Astrocyte (in vitro differentiated cells and primary cell): ENCODE measurements around the gene SLC25A42. TPM values are rescaled to one million over a fixed set of nuclear protein-coding genes. Genes with fewer than 3 reads are reported as not detected.
A peak's percentile ranks its signal among the peaks of the same experiment; 100 is the strongest.

ENCODE experiments used
- DNase-seq: peaks from one replicate; pipeline ENCODE4 v3.0.0-alpha.2; 2010; ENCODE audit warnings: low read depth
- FAIRE-seq: peaks from 2 replicates; lab custom pipeline; 2011; peaks lifted over from hg19 to GRCh38; lab: Jason Lieb, UNC
- H2AFZ ChIP-seq: 2 replicates; pipeline ENCODE4 v1.6.0; 2012; ENCODE audit warnings: low read depth, low read length, inconsistent platforms
- H3K27ac ChIP-seq: 2 replicates; pipeline ENCODE4 v1.5.1; 2011; ENCODE audit warnings: low read depth, low read length, inconsistent platforms
- H3K27me3 ChIP-seq: 2 replicates; pipeline ENCODE4 v1.6.0; 2011; ENCODE audit warnings: low read length, inconsistent platforms; ENCODE audit not compliant: insufficient read depth
- H3K36me3 ChIP-seq: 2 replicates; pipeline ENCODE4 v1.5.1; 2011; ENCODE audit warnings: low read length, inconsistent platforms; ENCODE audit not compliant: insufficient read depth
- H3K4me1 ChIP-seq: 2 replicates; pipeline ENCODE4 v1.5.1; 2011; ENCODE audit warnings: low read length, inconsistent platforms; ENCODE audit not compliant: insufficient read depth
- H3K4me2 ChIP-seq: 2 replicates; pipeline ENCODE4 v1.6.0; 2012; ENCODE audit warnings: low read length, inconsistent platforms
- H3K4me3 ChIP-seq: 2 replicates; pipeline ENCODE4 v1.5.1; 2011; ENCODE audit warnings: low read depth, mild to moderate bottlenecking, low read length, inconsistent platforms; ENCODE audit not compliant: insufficient read depth
- H3K79me2 ChIP-seq: 2 replicates; pipeline ENCODE4 v1.6.0; 2012; ENCODE audit warnings: mild to moderate bottlenecking, low read length, inconsistent platforms; ENCODE audit not compliant: insufficient read depth
- H3K9ac ChIP-seq: 2 replicates; pipeline ENCODE4 v1.6.0; 2012; ENCODE audit warnings: mild to moderate bottlenecking, low read length, inconsistent platforms
- H3K9me3 ChIP-seq: 2 replicates; pipeline ENCODE4 v1.5.1; 2012; ENCODE audit warnings: low read depth, mild to moderate bottlenecking, low read length, inconsistent platforms; ENCODE audit not compliant: insufficient read depth
- H4K20me1 ChIP-seq: 2 replicates; pipeline ENCODE4 v1.6.0; 2012; ENCODE audit warnings: low read length, inconsistent platforms; ENCODE audit not compliant: insufficient read depth
- H3K27ac Mint-ChIP-seq: one replicate; pipeline ENCODE4 v1.8.0; 2021; ENCODE audit warnings: mild to moderate bottlenecking, mixed read lengths; ENCODE audit not compliant: unreplicated experiment
- H3K27me3 Mint-ChIP-seq: one replicate; pipeline ENCODE4 v1.8.0; 2021; ENCODE audit warnings: low read depth, mixed read lengths; ENCODE audit not compliant: unreplicated experiment
- H3K36me3 Mint-ChIP-seq: one replicate; pipeline ENCODE4 v1.8.0; 2021; ENCODE audit warnings: low read depth, mixed read lengths; ENCODE audit not compliant: unreplicated experiment
- H3K4me1 Mint-ChIP-seq: one replicate; pipeline ENCODE4 v1.8.0; 2021; ENCODE audit warnings: low read depth, mixed read lengths; ENCODE audit not compliant: unreplicated experiment
- H3K4me3 Mint-ChIP-seq: one replicate; pipeline ENCODE4 v1.8.0; 2021; ENCODE audit warnings: mild to moderate bottlenecking, moderate library complexity, mixed read lengths; ENCODE audit not compliant: unreplicated experiment
- H3K9me3 Mint-ChIP-seq: one replicate; pipeline ENCODE4 v1.8.0; 2021; ENCODE audit warnings: mild to moderate bottlenecking, mixed read lengths; ENCODE audit not compliant: unreplicated experiment
- CTCF ChIP-seq: IDR thresholded peaks from 2 replicates; pipeline ENCODE4 v1.5.1; 2011; ENCODE audit warnings: low read depth, mild to moderate bottlenecking, inconsistent platforms, low read length, moderate library complexity; ENCODE audit not compliant: insufficient read depth
- EZH2 ChIP-seq: IDR thresholded peaks from 2 replicates; pipeline ENCODE4 v1.6.1; 2012; ENCODE audit warnings: mild to moderate bottlenecking, low read length, inconsistent platforms; ENCODE audit not compliant: insufficient read depth
- total RNA-seq: library from RNA; stranded (reverse); gene quantifications from 2 replicates; pipeline ENCODE4 v1.2.1, GENCODE V29; 2021

SLC25A42 gene
- total RNA-seq, 1 donor from 2014 or later, result 7.6 TPM

GRCh38 chr19:19039901-19040300 is 23.9 kb upstream of the SLC25A42 start:
- Histone ChIP-seq H3K4me2 (no peak overlapping the region), H3K27me3 (no peaks in the 10 kb centered on the region), H3K36me3 (peaks cover 7% of the 10 kb centered on the region), H3K27ac (no peak overlapping the region), H4K20me1 (peaks cover 65% of the 10 kb centered on the region), H3K79me2 (peaks cover 77% of the 10 kb centered on the region), H3K9ac (no peak overlapping the region), H3K4me1 (no peaks in the 10 kb centered on the region), H3K4me3 (no peak overlapping the region), H2AFZ (no peak overlapping the region), H3K9me3 (no peaks in the 10 kb centered on the region)
- no peak for DNase-seq
- Mint-ChIP-seq H3K9me3 (peaks cover 2% of the 10 kb centered on the region), H3K27ac (no peak overlapping the region), H3K4me1 (peaks cover 5% of the 10 kb centered on the region), H3K4me3 (no peak overlapping the region), H3K27me3 (no peaks in the 10 kb centered on the region), H3K36me3 (peaks cover 16% of the 10 kb centered on the region)
- FAIRE-seq, result no peak
- no peak for TF ChIP-seq EZH2

DNA sequence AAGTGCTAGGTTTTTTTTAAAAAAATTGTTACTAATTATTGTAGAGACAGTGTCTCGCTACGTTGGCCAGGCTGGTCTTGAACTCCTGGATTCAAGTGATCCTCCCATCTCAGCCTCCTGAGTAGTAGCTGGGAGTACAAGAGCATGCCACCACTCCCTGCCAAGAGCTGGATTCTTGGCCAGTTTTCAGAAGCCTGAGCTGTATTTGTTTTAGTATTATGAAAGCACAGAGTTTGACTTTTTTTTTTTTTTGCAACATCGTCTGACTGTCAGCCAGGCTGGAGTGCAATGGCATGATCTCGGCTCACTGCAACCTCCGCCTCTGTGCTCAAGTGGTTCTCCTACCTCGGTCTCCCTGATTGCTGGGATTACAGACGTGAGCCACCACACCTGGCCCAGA is 23.4 kb upstream of the SLC25A42 start:
- Mint-ChIP-seq H3K4me3 (no peak overlapping the region), H3K4me1 (peaks cover 3% of the 10 kb centered on the region), H3K27ac (no peak overlapping the region), H3K9me3 (peaks cover 2% of the 10 kb centered on the region), H3K36me3 (peaks cover 20% of the 10 kb centered on the region), H3K27me3 (no peaks in the 10 kb centered on the region)
- DNase-seq (peak; percentile 59), FAIRE-seq (no peak)
- no peak for TF ChIP-seq EZH2
- no peak for TF ChIP-seq CTCF
- Histone ChIP-seq H3K27ac (no peak overlapping the region), H3K27me3 (no peaks in the 10 kb centered on the region), H2AFZ (no peak overlapping the region), H3K79me2 (peaks cover 72% of the 10 kb centered on the region), H3K4me1 (no peaks in the 10 kb centered on the region), H3K4me2 (no peak overlapping the region), H3K9ac (no peak overlapping the region), H3K9me3 (no peaks in the 10 kb centered on the region), H4K20me1 (peaks cover 61% of the 10 kb centered on the region), H3K36me3 (peaks cover 7% of the 10 kb centered on the region), H3K4me3 (no peak overlapping the region)

DNA sequence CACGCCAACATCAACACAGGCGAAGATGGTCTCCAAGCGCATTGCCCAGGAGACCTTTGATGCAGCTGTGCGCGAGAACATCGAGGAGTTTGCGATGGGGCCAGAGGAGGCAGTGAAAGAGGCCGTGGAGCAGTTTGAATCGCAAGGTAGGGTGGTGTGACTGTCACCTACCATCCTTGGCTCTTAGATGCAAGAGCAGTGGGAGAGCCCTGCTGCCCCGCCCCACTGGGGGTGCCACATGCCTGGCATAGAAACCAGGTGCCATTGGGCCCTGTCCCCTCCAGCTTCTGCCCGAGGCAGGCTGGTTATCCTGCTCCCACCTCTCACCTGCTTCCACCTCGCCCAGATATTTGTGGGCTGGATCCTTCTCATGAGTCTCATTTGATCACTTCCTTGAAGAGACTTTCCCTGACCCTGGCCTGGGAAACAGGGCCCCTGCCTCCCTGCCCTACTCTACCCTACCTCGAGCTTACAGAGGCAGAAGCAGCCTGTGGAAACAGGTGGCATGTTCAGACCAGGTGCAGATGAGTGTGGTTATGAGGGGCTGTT is 21.0 kb upstream of the SLC25A42 start:
- H4K20me1 ChIP-seq, result peaks cover 48% of the 10 kb centered on the region
- H3K4me3 Mint-ChIP-seq, result no peak overlapping the region
- H3K9me3 Mint-ChIP-seq, result no peaks in the 10 kb centered on the region
- H3K27me3 Mint-ChIP-seq, result no peaks in the 10 kb centered on the region
- peaks cover 13% of the 10 kb centered on the region for H3K36me3 Mint-ChIP-seq
- no peaks in the 10 kb centered on the region for H3K27me3 ChIP-seq
- H3K4me3 ChIP-seq, result no peak overlapping the region
- FAIRE-seq (no peak), DNase-seq (no peak)
- H3K36me3 ChIP-seq, result peaks cover 14% of the 10 kb centered on the region
- H3K27ac Mint-ChIP-seq, result no peak overlapping the region
- no peak overlapping the region for H3K27ac ChIP-seq
- H3K9me3 ChIP-seq, result no peaks in the 10 kb centered on the region
- peaks cover 49% of the 10 kb centered on the region for H3K79me2 ChIP-seq
- H3K4me1 Mint-ChIP-seq, result no peaks in the 10 kb centered on the region
- H3K9ac ChIP-seq, result no peak overlapping the region
- H3K4me2 ChIP-seq, result no peak overlapping the region
- TF ChIP-seq EZH2, result no peak
- no peak for TF ChIP-seq CTCF
- H3K4me1 ChIP-seq, result no peaks in the 10 kb centered on the region
- no peak overlapping the region for H2AFZ ChIP-seq
